Measurements from ENCODE around the gene ATXN3L. TPM values are rescaled to one million over a fixed set of nuclear protein-coding genes. Genes with fewer than 3 reads are reported as not detected.

Gene ATXN3L
- total and polyA plus RNA-seq, 8 donors = not detected

- no peak overlapping the region for H3K4me3 ChIP-seq
- FAIRE-seq = no peak
- ATAC-seq = no peak
- H3K4me1 ChIP-seq = no peaks in the 10 kb centered on the region
- intact Hi-C loops (cut with DNase I) = no loop called here
- 86 to 96% methylated on average over 32 of the region's 32 CpGs for WGBS, 2 donors
- H3K36me3 ChIP-seq = no peaks in the 10 kb centered on the region
- no peak for TF ChIP-seq CTCF (IDR thresholded peaks at IDR 0.05)
- H3K27ac ChIP-seq = no peak overlapping the region
- DNase-seq = no peak
- no peaks in the 10 kb centered on the region for H3K27me3 ChIP-seq
- no peaks in the 10 kb centered on the region for H3K9me3 ChIP-seq
Observed at GRCh38 chrX:13290891-13291614, 28.8 kb downstream of the ATXN3L start.

- DNase-seq (no peak), ATAC-seq (no peak), FAIRE-seq (no peak)
- Histone ChIP-seq H3K4me1 (no peaks in the 10 kb centered on the region), H3K9me3 (no peaks in the 10 kb centered on the region), H3K36me3 (no peaks in the 10 kb centered on the region), H3K27me3 (no peaks in the 10 kb centered on the region), H3K4me3 (no peak overlapping the region), H3K27ac (no peak overlapping the region)
- TF ChIP-seq CTCF (IDR thresholded peaks at IDR 0.05) = no peak
- intact Hi-C loops (cut with DNase I) = loop anchor here in 1 of 3 donors (10.0 kb wide), 1 partner anchor 56 kb away; no protein-coding TSS in a partner anchor
- WGBS, 2 donors = 76 to 83% methylated on average over 5 of the region's 5 CpGs
Observed at GRCh38 chrX:13288671-13289070, 31.2 kb downstream of the ATXN3L start.

- H3K27ac ChIP-seq = no peak overlapping the region
- intact Hi-C loops (cut with DNase I) = loop anchor here in 1 of 3 donors (10.0 kb wide), 1 partner anchor 57 kb away; no protein-coding TSS in a partner anchor
- H3K9me3 ChIP-seq = no peaks in the 10 kb centered on the region
- H3K4me1 ChIP-seq = no peaks in the 10 kb centered on the region
- DNase-seq (no peak), FAIRE-seq (no peak), ATAC-seq (no peak)
- H3K27me3 ChIP-seq = no peaks in the 10 kb centered on the region
- H3K36me3 ChIP-seq = no peaks in the 10 kb centered on the region
- 65 to 72% methylated on average over 2 of the region's 2 CpGs for WGBS, 2 donors
- no peak overlapping the region for H3K4me3 ChIP-seq
- no peak for TF ChIP-seq CTCF (IDR thresholded peaks at IDR 0.05)
Observed at GRCh38 chrX:13287816-13288215, 32.0 kb downstream of the ATXN3L start.

GRCh38 chrX:13285693-13286092 lies 34.2 kb downstream of the ATXN3L start:
- Histone ChIP-seq H3K4me3 (no peak overlapping the region), H3K9me3 (no peaks in the 10 kb centered on the region), H3K27me3 (no peaks in the 10 kb centered on the region), H3K36me3 (no peaks in the 10 kb centered on the region), H3K27ac (no peak overlapping the region), H3K4me1 (no peaks in the 10 kb centered on the region)
- WGBS, 2 donors = 88 to 95% methylated on average over 7 of the region's 7 CpGs
- DNase-seq = no peak
- no peak for FAIRE-seq
- TF ChIP-seq CTCF (IDR thresholded peaks at IDR 0.05) = no peak
- intact Hi-C loops (cut with DNase I) = loop anchor here in 1 of 3 donors (10.0 kb wide), 1 partner anchor 59 kb away; no protein-coding TSS in a partner anchor
- ATAC-seq = no peak

GRCh38 chrX:13285229-13285628 lies 34.6 kb downstream of the ATXN3L start:
- intact Hi-C loops (cut with DNase I) = loop anchor here in 1 of 3 donors (10.0 kb wide), 1 partner anchor 60 kb away; no protein-coding TSS in a partner anchor
- Histone ChIP-seq H3K4me3 (no peak overlapping the region), H3K4me1 (no peaks in the 10 kb centered on the region), H3K27ac (no peak overlapping the region), H3K36me3 (no peaks in the 10 kb centered on the region), H3K9me3 (no peaks in the 10 kb centered on the region), H3K27me3 (no peaks in the 10 kb centered on the region)
- TF ChIP-seq CTCF (IDR thresholded peaks at IDR 0.05) = no peak
- no peak for DNase-seq
- ATAC-seq = no peak
- no peak for FAIRE-seq
- 86 to 88% methylated on average over 5 of the region's 5 CpGs for WGBS, 2 donors
